GM12878 (cell line): ENCODE measurements around the gene IPO5. TPM values are rescaled to one million over a fixed set of nuclear protein-coding genes. Genes with fewer than 3 reads are reported as not detected.
"Not testable (repeated sequence)": the region's sequence is repeated elsewhere in the genome, so short reads cannot be mapped to it uniquely, and the experiment has no call there.

Source experiments
- ATAC-seq: fragments of 200-7000 bp; cut with Tn5 transposase; 3 replicates; pipeline ENCODE4 v1.9.1; 2020; ENCODE audit warnings: mild to moderate bottlenecking, moderate library complexity
- BruUV-seq: library from RNA; stranded (reverse); fragments of 400-500 nt; replicated peaks from 2 replicates; lab custom pipeline; 2021; lab: Mats Ljungman, UMichigan
- CTCF ChIA-PET: fragments of 300-600 bp; sonication (Branson Sonifier 250); formaldehyde crosslinking; extraction: SDS; loops from one replicate; lab custom pipeline; 2021; ENCODE audit warnings: inconsistent platforms; lab: Yijun Ruan, JAX
- POLR2A ChIA-PET: fragments of 350-600 bp; formaldehyde crosslinking; extraction: SDS; loops from one replicate; lab custom pipeline; 2021; ENCODE audit warnings: inconsistent platforms; lab: Charles Lee
- RAD21 ChIA-PET: fragments of 300-600 bp; sonication (Branson Sonifier 250); formaldehyde crosslinking; loops from one replicate; lab custom pipeline; 2023; ENCODE audit warnings: antibody characterized with exemption; ENCODE audit not compliant: unreplicated experiment; lab: Charles Lee
- SMC1A ChIA-PET: fragments of 300-600 bp; sonication (Branson Sonifier 250); formaldehyde crosslinking; loops from one replicate; lab custom pipeline; 2023; ENCODE audit not compliant: unreplicated experiment, uncharacterized antibody; lab: Charles Lee
- DNase-seq: peaks from one replicate; pipeline ENCODE4 v3.0.0-alpha.2; 2011; ENCODE audit warnings: low read depth, low spot score
- FAIRE-seq: peaks from 3 replicates; lab custom pipeline; 2011; peaks lifted over from hg19 to GRCh38; lab: Jason Lieb, UNC
- H2AFZ ChIP-seq: 2 replicates; pipeline ENCODE4 v1.6.0; 2011; ENCODE audit warnings: low read depth, low read length, control low read depth; ENCODE audit not compliant: control insufficient read depth
- H3K27ac ChIP-seq: 2 replicates; pipeline ENCODE4 v1.5.1; 2011; ENCODE audit warnings: control low read depth; ENCODE audit not compliant: control insufficient read depth, insufficient read depth
- H3K27me3 ChIP-seq, 2 experiments: replicated peaks in 1 of 2; 2 replicates each; pipeline versions ENCODE4 v1.6.0 to v1.6.1; 2011; ENCODE audit warnings: low read length in 1 of 2; ENCODE audit not compliant: control insufficient read depth in 2 of 2, insufficient read depth in 2 of 2
- H3K36me3 ChIP-seq, 2 experiments: 2 replicates each; pipeline ENCODE4 v1.5.1; 2011; ENCODE audit warnings: low read length in 1 of 2; ENCODE audit not compliant: control insufficient read depth in 2 of 2, insufficient read depth in 2 of 2
- H3K4me1 ChIP-seq: 2 replicates; pipeline ENCODE4 v1.6.1; 2011; ENCODE audit warnings: mild to moderate bottlenecking, low read length, moderate library complexity, mixed read lengths; ENCODE audit not compliant: control insufficient read depth, insufficient read depth
- H3K4me2 ChIP-seq: 2 replicates; pipeline ENCODE4 v1.6.0; 2011; ENCODE audit warnings: control low read depth; ENCODE audit not compliant: control insufficient read depth, insufficient read depth
- H3K4me3 ChIP-seq: fragments of 200-600 bp; sonication (generic); 2 replicates; pipeline ENCODE4 v1.5.1; 2016
- H3K79me2 ChIP-seq: 2 replicates; pipeline ENCODE4 v1.6.0; 2011; ENCODE audit warnings: low read length; ENCODE audit not compliant: control insufficient read depth, insufficient read depth
- H3K9ac ChIP-seq: 2 replicates; pipeline ENCODE4 v1.8.0; 2011; ENCODE audit warnings: low read length, control low read depth, mixed read lengths; ENCODE audit not compliant: control insufficient read depth, insufficient read depth
- H3K9me3 ChIP-seq: replicated peaks from 3 replicates; pipeline ENCODE4 v1.5.1; 2011; ENCODE audit warnings: mild to moderate bottlenecking, low read length; ENCODE audit not compliant: control insufficient read depth, insufficient read depth
- H4K20me1 ChIP-seq: 2 replicates; pipeline ENCODE4 v1.6.0; 2011; ENCODE audit not compliant: control insufficient read depth, insufficient read depth
- CHD1 ChIP-seq: IDR thresholded peaks from 2 replicates; pipeline ENCODE4 v1.6.1; 2012; ENCODE audit warnings: low read depth, low read length, improper control_type of control experiment
- E2F4 ChIP-seq: IDR thresholded peaks from 2 replicates; pipeline ENCODE4 v1.6.1; 2012; ENCODE audit warnings: low read depth, low read length, improper control_type of control experiment
- ELK1 ChIP-seq: IDR thresholded peaks from 2 replicates; pipeline ENCODE4 v1.6.1; 2012; ENCODE audit warnings: low read depth, low read length, improper control_type of control experiment
- KDM1A ChIP-seq: fragments of 200-600 bp; sonication (generic); IDR thresholded peaks from 2 replicates; pipeline ENCODE4 v1.6.1; 2016; ENCODE audit warnings: borderline replicate concordance
- NFIC ChIP-seq: IDR thresholded peaks from 2 replicates; pipeline ENCODE4 v1.6.1; 2012; ENCODE audit warnings: low read depth, mild to moderate bottlenecking, inconsistent platforms, low read length, moderate library complexity
- WGBS: methylation state at CpG from one replicate; pipeline ENCODE4 v1.1.6; 2016; ENCODE audit warnings: low lambda C conversion rate; ENCODE audit not compliant: insufficient replicate concordance, insufficient coverage; ENCODE audit errors: missing lambda C conversion rate; 5-methylcytosine and 5-hydroxymethylcytosine counted together
- in situ Hi-C: fragments of 300-500 bp; cut with MboI; formaldehyde crosslinking; loops from 9 replicates; pipeline ENCODE4 v1.14.3; 2018; ENCODE audit warnings: mixed read lengths
- intact Hi-C: fragments of 100-400 bp; cut with micrococcal nuclease; formaldehyde crosslinking; loops from one replicate; pipeline ENCODE4 v1.14.2; 2022; ENCODE audit not compliant: unreplicated experiment
- polyA plus RNA-seq, 11 experiments: library from polyadenylated mRNA; depleted of rRNA in 4 of 11; unstranded in 6 of 11; stranded (reverse) in 5 of 11; fragments of >200 nt; fragmentation: Nextera tagmentation in 4 of 11; fragmentation: Illumina TruSeq in 1 of 11; extraction: Ambion mirVana in 4 of 11; extraction: Trizol in 1 of 11; gene quantifications; 1 replicate in 1 of 11; 2 replicates in 10 of 11; pipeline versions ENCODE4 v1.2.1 to v1.2.3, GENCODE V29; 2011 to 2016; ENCODE audit warnings: inconsistent platforms in 2 of 11, missing spikeins in 2 of 11, low read depth in 1 of 11
- total RNA-seq, 4 experiments: library from RNA; depleted of rRNA in 3 of 4; stranded (reverse); fragments of >200 nt in 3 of 4; fragmentation: Illumina TruSeq in 1 of 4; extraction: Trizol in 1 of 4; gene quantifications; 2 replicates each; pipeline versions ENCODE4 v1.2.1 to v1.2.3, GENCODE V29; 2013 to 2021

IPO5 gene
- total and polyA plus RNA-seq, 10 of the 15 experiments (the other 5 are each of a cell fraction or from before 2014, with no cell fraction given): 45.7 to 196 (median 134) TPM

- Histone ChIP-seq H3K4me3 (no peak overlapping the region), H3K36me3 (no peaks in the 10 kb centered on the region), H3K9ac (no peak overlapping the region), H3K9me3 (no peaks in the 10 kb centered on the region), H3K27me3 (no peaks in the 10 kb centered on the region), H3K79me2 (no peaks in the 10 kb centered on the region), H3K27ac (no peak overlapping the region), H3K4me2 (no peak overlapping the region), H2AFZ (no peak overlapping the region), H3K4me1 (no peaks in the 10 kb centered on the region), H4K20me1 (no peaks in the 10 kb centered on the region)
- WGBS: 72% methylated on average over 3 of the region's 3 CpGs
- no peak for FAIRE-seq
- no TSS peak for BruUV-seq
- TF ChIP-seq KDM1A (no peak), E2F4 (no peak), NFIC (no peak), ELK1 (no peak), CHD1 (no peak)
- ChIA-PET CTCF (interaction anchor here (0.7 kb wide), 1 partner anchor 520 kb away, joined by 3 read pairs; no protein-coding TSS in a partner anchor), SMC1A (no interaction called here), POLR2A (no interaction called here), RAD21 (no interaction called here)
- intact Hi-C loops (no loop called here), in situ Hi-C loops (no loop called here)
- ATAC-seq: no peak
- no peak for DNase-seq
These were observed 5.4 kb upstream of the IPO5 start for GRCh38 chr13:97948041-97948440.

GRCh38 chr13:97949316-97949715 lies 4.2 kb upstream of the IPO5 start:
- RAD21 ChIA-PET, in situ Hi-C loops, SMC1A ChIA-PET, H3K9me3 ChIP-seq, H3K27ac ChIP-seq, H3K4me1 ChIP-seq, H3K9ac ChIP-seq, FAIRE-seq, POLR2A ChIA-PET, H4K20me1 ChIP-seq, intact Hi-C loops, H2AFZ ChIP-seq, H3K4me3 ChIP-seq, CTCF ChIA-PET, BruUV-seq, H3K36me3 ChIP-seq, H3K79me2 ChIP-seq, DNase-seq, H3K27me3 ChIP-seq, ATAC-seq, H3K4me2 ChIP-seq: not testable (repeated sequence)
- 63% methylated on average over 5 of the region's 5 CpGs for WGBS
